Astrocyte of the spinal cord (primary cell): ENCODE data around the gene IPO11.

Experiments used
- DNase-seq: peaks from one replicate; pipeline ENCODE4 v3.0.0; 2011; ENCODE audit warnings: low read depth, low spot score
- H3K4me3 ChIP-seq: 2 replicates; pipeline ENCODE4 v1.5.1; 2011; ENCODE audit warnings: low read depth, mild to moderate bottlenecking, low read length, moderate library complexity
- CTCF ChIP-seq: IDR thresholded peaks from 2 replicates; pipeline ENCODE4 v1.5.1; 2012; ENCODE audit warnings: low read depth, mild to moderate bottlenecking, low read length, inconsistent platforms
- in situ Hi-C: cut with HindIII; loops from 2 replicates; pipeline ENCODE4 v1.10.0; 2017; ENCODE audit warnings: low sequenced_read_pairs

IPO11 gene

GRCh38 chr5:62585751-62586150 lies 173.2 kb downstream of the IPO11 start:
- TF ChIP-seq CTCF: no peak
- no peak overlapping the region for H3K4me3 ChIP-seq
- in situ Hi-C loops: no loop called here
- DNase-seq: no peak

GRCh38 chr5:62587737-62588136 lies 175.2 kb downstream of the IPO11 start:
- TF ChIP-seq CTCF: no peak
- in situ Hi-C loops: no loop called here
- no peak overlapping the region for H3K4me3 ChIP-seq
- no peak for DNase-seq

- DNase-seq: no peak
- no peak for TF ChIP-seq CTCF
- in situ Hi-C loops: no loop called here
- no peak overlapping the region for H3K4me3 ChIP-seq
Observed at GRCh38 chr5:62588668-62589067, 176.1 kb downstream of the IPO11 start.

- no peak for DNase-seq
- H3K4me3 ChIP-seq: no peak overlapping the region
- in situ Hi-C loops: no loop called here
- TF ChIP-seq CTCF: no peak
Observed at GRCh38 chr5:62589504-62589903, 176.9 kb downstream of the IPO11 start.

GRCh38 chr5:62590387-62590786 lies 177.8 kb downstream of the IPO11 start:
- in situ Hi-C loops: no loop called here

GRCh38 chr5:62592558-62592957 lies 180.0 kb downstream of the IPO11 start:
- in situ Hi-C loops: no loop called here
- DNase-seq: no peak
- no peak overlapping the region for H3K4me3 ChIP-seq
- no peak for TF ChIP-seq CTCF

More at GRCh38 chr5:62590387-62590786, 177.8 kb downstream of the IPO11 start:
- H3K4me3 ChIP-seq: no peak overlapping the region
- DNase-seq: no peak
- no peak for TF ChIP-seq CTCF

GRCh38 chr5:62593331-62593730 lies 180.8 kb downstream of the IPO11 start:
- DNase-seq: no peak
- no peak for TF ChIP-seq CTCF
- in situ Hi-C loops: no loop called here
- no peak overlapping the region for H3K4me3 ChIP-seq
